KG1 (cell line): ENCODE measurements around the gene C19orf38.
A peak's percentile ranks its signal among the peaks of the same experiment; 100 is the strongest.

Source experiments
- DNase-seq: peaks from one replicate; lab custom pipeline; 2025; lab: John Stamatoyannopoulos, UW

C19orf38 gene, protein sequence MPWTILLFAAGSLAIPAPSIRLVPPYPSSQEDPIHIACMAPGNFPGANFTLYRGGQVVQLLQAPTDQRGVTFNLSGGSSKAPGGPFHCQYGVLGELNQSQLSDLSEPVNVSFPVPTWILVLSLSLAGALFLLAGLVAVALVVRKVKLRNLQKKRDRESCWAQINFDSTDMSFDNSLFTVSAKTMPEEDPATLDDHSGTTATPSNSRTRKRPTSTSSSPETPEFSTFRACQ

GRCh38 chr19:10848230-10848856, at the start of gene C19orf38:
C19orf38 (plus strand) TSS chr19:10848415; CDS start chr19:10848509, 94 bp downstream.
- DNase-seq: peak; percentile 34

- no peak for DNase-seq
Observed at GRCh38 chr19:10800488-10800887, 47.7 kb upstream of the C19orf38 start.

DNA sequence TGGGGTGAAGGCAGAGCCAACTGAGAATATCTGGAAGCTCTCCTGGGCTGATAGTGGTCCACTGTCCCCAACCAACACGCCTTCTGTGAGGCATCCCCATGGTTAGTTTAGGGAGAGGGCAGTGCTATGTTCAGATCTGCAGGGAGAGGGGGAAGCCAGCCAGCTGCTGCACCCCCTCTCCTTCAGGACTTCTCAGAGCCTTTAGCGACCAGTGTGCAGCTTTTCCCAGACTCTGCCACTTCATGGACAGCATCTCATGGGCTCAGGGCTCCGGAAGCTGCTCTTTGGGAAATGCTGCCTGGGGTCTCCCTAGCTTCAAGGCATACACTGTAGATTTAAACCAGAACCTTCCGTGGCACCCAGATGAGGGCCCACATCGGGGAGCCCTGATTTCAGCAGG, 45.7 kb upstream of the C19orf38 start:
- no peak for DNase-seq

- no peak for DNase-seq
Observed at GRCh38 chr19:10803252-10803651, 45.0 kb upstream of the C19orf38 start.

DNA sequence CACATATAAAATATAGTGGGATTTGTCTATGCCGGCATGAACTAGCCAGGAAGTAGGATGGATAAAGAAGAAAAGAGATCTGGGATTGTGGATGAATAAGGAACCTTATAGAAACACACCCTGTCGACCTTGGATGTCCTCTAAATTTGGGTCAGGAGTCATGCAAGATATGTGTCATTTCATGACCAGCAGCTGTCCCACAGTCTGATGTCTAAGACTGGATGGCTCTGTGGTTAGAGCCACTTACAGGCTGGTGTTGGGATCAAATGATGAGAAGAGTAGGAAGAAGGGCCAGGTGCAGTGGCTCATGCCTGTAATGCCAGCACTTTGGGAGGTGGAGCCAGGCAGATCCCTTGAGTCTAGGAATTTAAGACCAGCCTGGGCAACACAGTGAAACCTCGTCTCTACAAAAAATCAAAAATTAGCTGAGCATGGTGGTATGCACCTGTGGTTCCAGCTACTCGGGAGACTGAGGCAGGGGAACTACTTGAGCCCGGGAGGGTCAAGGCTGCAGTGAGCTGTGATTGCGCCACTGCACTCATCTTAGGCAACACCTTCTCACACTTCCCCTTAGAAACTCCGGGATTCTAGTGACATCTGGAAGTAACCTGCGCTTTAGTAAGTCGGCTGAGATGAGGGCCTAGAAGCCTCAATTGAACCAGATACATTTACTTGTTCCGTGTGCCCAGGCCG, 43.0 kb upstream of the C19orf38 start:
- no peak for DNase-seq

DNA sequence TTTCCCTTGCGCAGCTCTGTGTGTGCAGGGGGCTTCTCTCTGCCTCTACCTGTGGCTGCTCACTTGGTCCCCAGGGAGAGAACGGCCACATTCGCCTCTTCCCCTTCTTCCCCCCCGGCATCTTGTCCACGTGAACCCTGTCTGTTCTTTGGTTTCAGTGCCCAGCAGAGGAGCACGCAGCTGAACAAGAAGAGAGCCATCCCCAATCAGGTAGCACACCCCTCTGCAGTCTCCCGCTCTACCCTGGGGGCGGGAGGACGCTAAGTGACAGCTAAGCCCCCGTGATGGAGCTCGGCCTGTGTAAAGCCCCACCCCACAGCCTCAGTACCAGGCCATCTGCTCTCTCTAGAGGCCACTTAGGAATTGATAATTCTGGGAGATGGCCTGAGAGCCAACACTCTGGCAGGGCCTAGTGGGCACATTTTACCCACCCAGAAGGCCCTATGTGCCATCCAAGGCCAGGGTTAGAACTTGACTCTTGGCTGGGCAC, 42.4 kb upstream of the C19orf38 start:
- DNase-seq: no peak

DNA sequence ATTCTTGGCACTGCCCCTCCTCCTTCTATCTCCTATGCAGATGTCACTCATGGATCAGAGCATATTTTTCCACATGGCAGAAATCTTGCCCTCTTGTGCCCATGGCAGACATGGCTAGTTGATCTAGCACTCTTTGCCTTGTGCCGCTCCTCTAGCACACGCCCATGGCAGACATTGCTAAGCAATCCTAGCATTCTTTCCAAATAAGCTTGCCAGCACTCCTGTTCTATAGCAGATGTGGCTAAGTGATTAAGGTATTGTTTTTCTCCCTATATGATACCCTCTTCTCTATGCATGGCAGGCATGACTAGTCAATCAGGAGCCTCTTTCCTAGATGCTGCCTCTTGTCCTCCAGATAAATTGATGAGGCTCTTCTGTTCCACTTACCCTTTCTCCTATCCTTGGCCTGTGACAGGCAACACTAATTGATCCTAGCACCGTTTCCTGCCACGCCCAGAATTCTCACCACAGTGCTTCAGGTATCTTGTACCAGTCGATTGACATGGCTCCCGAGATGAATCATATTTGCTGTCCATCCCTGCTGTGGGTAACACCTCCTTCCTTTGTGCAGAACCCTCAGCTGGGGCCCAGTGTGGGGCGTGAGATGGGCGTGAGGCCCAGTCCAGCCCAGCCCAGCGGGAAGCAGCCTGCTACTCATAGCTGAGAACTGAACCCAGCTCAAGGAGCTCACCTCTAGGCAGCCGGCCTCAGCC, 39.1 kb upstream of the C19orf38 start:
- no peak for DNase-seq

GRCh38 chr19:10809651-10810285, 38.4 kb upstream of the C19orf38 start:
- DNase-seq: no peak

- DNase-seq: no peak
Observed at GRCh38 chr19:10811391-10812111, 36.7 kb upstream of the C19orf38 start.

- DNase-seq: no peak
Observed at GRCh38 chr19:10812196-10812595, 36.0 kb upstream of the C19orf38 start.

DNA sequence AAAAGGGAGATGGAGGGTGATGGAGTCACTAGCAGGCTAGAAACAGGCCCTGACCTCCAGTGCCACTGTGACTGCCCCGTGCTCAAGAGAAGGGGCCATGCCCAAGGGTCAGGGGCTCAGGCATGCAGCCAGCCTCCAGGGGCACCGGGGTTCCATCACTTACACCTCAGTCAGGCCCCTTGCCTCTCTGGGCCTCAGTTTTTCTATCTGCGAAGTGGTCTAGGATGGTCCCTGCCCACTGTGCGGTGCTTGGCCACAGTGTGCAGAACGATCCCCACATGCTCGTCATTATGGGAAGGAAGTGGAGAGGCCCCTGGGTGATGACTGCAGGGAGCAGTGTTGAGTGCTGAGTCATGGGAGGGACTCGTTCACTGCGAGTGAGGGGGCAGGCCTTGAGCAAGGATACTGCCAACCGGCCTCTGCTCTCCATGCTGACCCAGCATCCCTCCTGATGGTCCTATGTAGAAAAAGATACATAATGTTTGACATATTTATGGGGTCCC, 35.3 kb upstream of the C19orf38 start:
- DNase-seq: peak; percentile 51

- DNase-seq: no peak
Observed at GRCh38 chr19:10815007-10815536, 33.1 kb upstream of the C19orf38 start.

DNA sequence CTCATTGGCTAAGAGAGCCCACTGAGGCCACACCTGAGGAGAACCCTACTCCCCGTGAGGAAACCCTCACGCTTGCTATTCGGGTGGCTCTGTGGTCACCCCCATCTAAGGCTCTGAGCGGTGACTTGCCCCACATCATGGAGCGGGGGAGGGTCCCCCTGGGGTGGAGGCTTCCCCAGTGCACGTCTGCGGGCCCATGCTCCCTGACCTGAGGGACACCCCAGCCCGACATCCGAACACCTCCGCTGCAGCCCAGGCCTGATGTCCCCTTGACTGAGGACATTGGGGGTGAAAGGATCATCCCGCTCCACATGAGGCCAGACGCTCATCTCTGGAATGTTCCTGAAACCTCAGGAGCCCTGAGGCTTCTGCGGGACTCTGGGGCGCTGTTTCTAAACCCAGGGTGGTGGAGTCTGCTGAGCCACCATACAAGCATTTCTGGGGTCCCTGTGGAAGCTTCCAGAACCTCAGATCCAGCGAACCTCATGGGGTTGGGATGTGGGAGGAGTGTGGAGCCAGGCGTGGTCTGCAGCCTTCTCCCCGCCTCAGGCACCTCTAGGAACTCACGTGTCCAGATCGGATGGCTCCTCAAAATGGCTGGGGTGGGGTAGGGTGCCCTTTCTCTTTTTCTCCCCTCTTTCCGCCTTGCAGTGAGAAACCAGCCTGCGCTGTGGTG, 32.1 kb upstream of the C19orf38 start:
- DNase-seq: no peak

GRCh38 chr19:10816691-10817090, 31.5 kb upstream of the C19orf38 start:
- no peak for DNase-seq

DNA sequence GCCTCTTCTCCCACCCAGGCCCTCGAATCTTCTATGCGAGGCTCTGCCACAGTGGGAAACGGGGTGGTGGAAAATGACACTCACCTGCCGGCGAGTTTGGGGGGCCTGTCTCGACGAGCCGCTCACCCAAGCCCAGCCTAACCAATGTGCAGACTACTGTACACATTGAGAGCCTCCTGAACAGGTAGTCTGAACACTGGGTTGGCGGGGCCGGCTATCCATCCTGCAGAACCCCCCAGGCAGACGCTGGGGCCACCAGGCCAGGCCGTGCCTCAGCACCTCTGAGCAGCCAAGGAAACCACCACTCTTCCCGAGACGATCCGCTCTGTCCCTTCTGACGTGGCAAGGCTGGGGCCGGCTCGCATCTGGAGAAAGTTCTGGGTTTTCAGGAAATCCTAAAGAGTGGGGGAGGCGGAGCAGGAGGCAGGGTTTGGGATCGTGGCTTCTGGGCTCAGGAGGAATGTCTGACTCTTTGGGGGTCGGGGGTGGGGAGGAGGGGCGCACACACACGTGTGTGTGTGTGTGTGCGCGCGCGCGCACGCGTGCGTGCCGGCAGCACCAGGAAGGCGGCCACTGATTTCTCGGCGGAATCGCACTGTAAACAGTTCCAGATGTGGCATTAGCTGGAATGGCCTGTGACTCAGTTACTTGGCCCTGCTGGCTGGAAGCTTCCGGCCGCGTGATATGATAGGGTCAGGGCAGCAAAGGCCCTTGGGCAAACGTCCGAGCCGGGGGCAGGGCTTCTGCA, 30.8 kb upstream of the C19orf38 start:
- no peak for DNase-seq

GRCh38 chr19:10818301-10819123, 29.7 kb upstream of the C19orf38 start:
- DNase-seq: no peak

- DNase-seq: no peak
Observed at GRCh38 chr19:10819124-10820060, 28.8 kb upstream of the C19orf38 start.

DNA sequence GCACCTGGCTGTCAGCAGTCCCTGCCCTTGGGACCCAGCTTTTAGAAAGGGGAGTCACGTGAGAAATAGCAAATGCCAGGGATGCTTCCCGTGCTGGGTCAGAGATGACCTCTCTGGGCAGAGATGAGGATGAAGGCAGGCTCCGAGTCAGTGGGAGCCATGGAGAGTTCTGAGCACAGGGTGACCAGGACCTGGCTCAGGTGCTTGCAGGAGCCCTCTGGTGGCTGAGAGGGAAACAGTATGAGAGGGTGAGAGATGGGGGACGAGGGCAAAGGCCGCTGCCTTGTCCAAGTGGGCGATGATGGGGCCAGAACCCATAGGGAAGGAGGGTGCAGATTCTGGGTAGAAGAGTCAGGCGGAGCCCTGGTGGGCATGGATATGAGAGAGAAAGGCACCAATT, 28.0 kb upstream of the C19orf38 start:
- DNase-seq: no peak
